Liver (tissue), 3 donors: Measurements from ENCODE around the gene STK38L.

Experiments
- CTCF ChIP-seq: fragments of 150-350 bp; IDR thresholded peaks from 2 replicates; pipeline ENCODE4 v1.5.1; 2017; ENCODE audit warnings: improper control_type of control experiment, low read depth, low read length; ENCODE audit not compliant: missing input control
- FOXA2 ChIP-seq: IDR thresholded peaks from 2 replicates; pipeline ENCODE4 v1.6.1; 2016; ENCODE audit warnings: antibody characterized with exemption
- GABPA ChIP-seq, 2 donors: IDR thresholded peaks in 1 of 2; conservative IDR thresholded peaks in 1 of 2; 2 replicates each; pipeline ENCODE4 v1.6.1; 2016; ENCODE audit warnings: antibody characterized with exemption in 2 of 2, mild to moderate bottlenecking in 1 of 2, moderate library complexity in 1 of 2
- JUND ChIP-seq, 2 donors: IDR thresholded peaks; 2 replicates each; pipeline ENCODE4 v1.6.1; 2016; ENCODE audit warnings: antibody characterized with exemption in 2 of 2
- MAX ChIP-seq: IDR thresholded peaks from 2 replicates; pipeline ENCODE4 v1.6.1; 2016; ENCODE audit warnings: antibody characterized with exemption
- NR2F2 ChIP-seq: IDR thresholded peaks from 2 replicates; pipeline ENCODE4 v1.6.1; 2016; ENCODE audit warnings: antibody characterized with exemption
- RAD21 ChIP-seq, 2 donors: IDR thresholded peaks; 2 replicates each; pipeline ENCODE4 v1.6.1; 2016; ENCODE audit warnings: antibody characterized with exemption in 2 of 2, mild to moderate bottlenecking in 2 of 2
- REST ChIP-seq: IDR thresholded peaks from 2 replicates; pipeline ENCODE4 v1.6.1; 2016; ENCODE audit warnings: antibody characterized with exemption, mild to moderate bottlenecking
- RXRA ChIP-seq, 2 donors: IDR thresholded peaks; 2 replicates each; pipeline ENCODE4 v1.6.1; 2017 to 2018; ENCODE audit warnings: antibody characterized with exemption in 2 of 2, mild to moderate bottlenecking in 1 of 2
- SP1 ChIP-seq: IDR thresholded peaks from 2 replicates; pipeline ENCODE4 v1.6.1; 2018; ENCODE audit warnings: antibody characterized with exemption, mild to moderate bottlenecking
- TAF1 ChIP-seq: conservative IDR thresholded peaks from 2 replicates; pipeline ENCODE4 v1.6.1; 2016; ENCODE audit warnings: antibody characterized with exemption, mild to moderate bottlenecking
- YY1 ChIP-seq: IDR thresholded peaks from 2 replicates; pipeline ENCODE4 v1.6.1; 2016; ENCODE audit warnings: antibody characterized with exemption, mild to moderate bottlenecking
- donor health status: healthy.
- donor health status: healthy.

- TF ChIP-seq MAX (no peak), CTCF (no peak), TAF1 (no peak), SP1 (no peak), YY1 (no peak), REST (no peak), JUND (IDR thresholded peaks at IDR 0.05) (no peak), RXRA (IDR thresholded peaks at IDR 0.05) (no peak), FOXA2 (no peak), GABPA (IDR thresholded peaks at IDR 0.05 in 1 of 2, conservative IDR thresholded peaks at IDR 0.05 in 1 of 2) (no peak), RAD21 (IDR thresholded peaks at IDR 0.05) (no peak), NR2F2 (no peak)
Measured at GRCh38 chr12:27236498-27236897, 7.6 kb upstream of the STK38L start.
